Liver (tissue), 3 donors: ENCODE results near the gene KRTAP4-12.

Experiments used
- EGR1 ChIP-seq, 2 donors: IDR thresholded peaks; 2 replicates each; pipeline ENCODE4 v1.6.1; 2016 to 2018; ENCODE audit warnings: antibody characterized with exemption in 2 of 2, low read depth in 2 of 2
- TF ChIP-seq, protein P1 (sequence below): fragments of 150-350 bp; IDR thresholded peaks from 2 replicates; pipeline ENCODE4 v1.5.1; 2017; ENCODE audit warnings: improper control_type of control experiment, low read depth, low read length; ENCODE audit not compliant: missing input control
- TF ChIP-seq, protein P2 (sequence below): IDR thresholded peaks from 2 replicates; pipeline ENCODE4 v1.6.1; 2016; ENCODE audit warnings: antibody characterized with exemption
- TF ChIP-seq, protein P3 (sequence below): IDR thresholded peaks from 2 replicates; pipeline ENCODE4 v1.6.1; 2016; ENCODE audit warnings: antibody characterized with exemption
- donor health status: healthy.
- donor health status: healthy.

DNA sequence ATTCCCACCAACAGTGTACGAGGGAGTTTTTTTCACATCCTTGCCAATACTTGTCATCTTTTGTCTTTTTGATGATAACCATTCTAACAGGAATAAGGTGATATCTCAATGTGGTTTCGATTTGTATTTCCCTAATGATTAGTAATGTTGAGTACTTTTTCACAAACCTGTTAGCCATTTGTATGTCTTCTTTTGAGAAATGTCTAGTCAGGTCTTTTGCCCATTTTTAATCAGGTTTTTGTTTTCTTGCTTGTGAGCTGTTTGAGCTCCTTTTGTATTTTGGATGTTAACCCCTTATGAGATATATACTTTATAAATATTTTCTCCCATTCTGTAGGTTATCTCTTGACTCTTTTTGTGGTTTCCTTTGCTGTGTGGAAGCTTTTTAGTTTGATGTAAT lies 27.5 kb upstream of the KRTAP4-12 start:
- TF ChIP-seq, protein P1, sequence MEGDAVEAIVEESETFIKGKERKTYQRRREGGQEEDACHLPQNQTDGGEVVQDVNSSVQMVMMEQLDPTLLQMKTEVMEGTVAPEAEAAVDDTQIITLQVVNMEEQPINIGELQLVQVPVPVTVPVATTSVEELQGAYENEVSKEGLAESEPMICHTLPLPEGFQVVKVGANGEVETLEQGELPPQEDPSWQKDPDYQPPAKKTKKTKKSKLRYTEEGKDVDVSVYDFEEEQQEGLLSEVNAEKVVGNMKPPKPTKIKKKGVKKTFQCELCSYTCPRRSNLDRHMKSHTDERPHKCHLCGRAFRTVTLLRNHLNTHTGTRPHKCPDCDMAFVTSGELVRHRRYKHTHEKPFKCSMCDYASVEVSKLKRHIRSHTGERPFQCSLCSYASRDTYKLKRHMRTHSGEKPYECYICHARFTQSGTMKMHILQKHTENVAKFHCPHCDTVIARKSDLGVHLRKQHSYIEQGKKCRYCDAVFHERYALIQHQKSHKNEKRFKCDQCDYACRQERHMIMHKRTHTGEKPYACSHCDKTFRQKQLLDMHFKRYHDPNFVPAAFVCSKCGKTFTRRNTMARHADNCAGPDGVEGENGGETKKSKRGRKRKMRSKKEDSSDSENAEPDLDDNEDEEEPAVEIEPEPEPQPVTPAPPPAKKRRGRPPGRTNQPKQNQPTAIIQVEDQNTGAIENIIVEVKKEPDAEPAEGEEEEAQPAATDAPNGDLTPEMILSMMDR = no peak
- TF ChIP-seq, protein P2, sequence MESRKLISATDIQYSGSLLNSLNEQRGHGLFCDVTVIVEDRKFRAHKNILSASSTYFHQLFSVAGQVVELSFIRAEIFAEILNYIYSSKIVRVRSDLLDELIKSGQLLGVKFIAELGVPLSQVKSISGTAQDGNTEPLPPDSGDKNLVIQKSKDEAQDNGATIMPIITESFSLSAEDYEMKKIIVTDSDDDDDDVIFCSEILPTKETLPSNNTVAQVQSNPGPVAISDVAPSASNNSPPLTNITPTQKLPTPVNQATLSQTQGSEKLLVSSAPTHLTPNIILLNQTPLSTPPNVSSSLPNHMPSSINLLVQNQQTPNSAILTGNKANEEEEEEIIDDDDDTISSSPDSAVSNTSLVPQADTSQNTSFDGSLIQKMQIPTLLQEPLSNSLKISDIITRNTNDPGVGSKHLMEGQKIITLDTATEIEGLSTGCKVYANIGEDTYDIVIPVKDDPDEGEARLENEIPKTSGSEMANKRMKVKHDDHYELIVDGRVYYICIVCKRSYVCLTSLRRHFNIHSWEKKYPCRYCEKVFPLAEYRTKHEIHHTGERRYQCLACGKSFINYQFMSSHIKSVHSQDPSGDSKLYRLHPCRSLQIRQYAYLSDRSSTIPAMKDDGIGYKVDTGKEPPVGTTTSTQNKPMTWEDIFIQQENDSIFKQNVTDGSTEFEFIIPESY = no peak
- TF ChIP-seq EGR1 (IDR thresholded peaks at IDR 0.05; ENCODE audit: low read depth in 2 of 2) = no peak
- TF ChIP-seq, protein P3, sequence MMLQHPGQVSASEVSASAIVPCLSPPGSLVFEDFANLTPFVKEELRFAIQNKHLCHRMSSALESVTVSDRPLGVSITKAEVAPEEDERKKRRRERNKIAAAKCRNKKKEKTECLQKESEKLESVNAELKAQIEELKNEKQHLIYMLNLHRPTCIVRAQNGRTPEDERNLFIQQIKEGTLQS = no peak
